K562 (cell line): Measurements from ENCODE around the gene MTSS2. TPM values are rescaled to one million over a fixed set of nuclear protein-coding genes. Genes with fewer than 3 reads are reported as not detected.

Experiments
- ELF2 ChIP-seq: fragments of 250-450 bp; sonication (Bioruptor Pico); IDR thresholded peaks from 2 replicates; pipeline ENCODE4 v1.5.0; 2021; ENCODE audit warnings: mild to moderate bottlenecking
- FOXA3 ChIP-seq, 2 experiments: fragments of 450-650 bp in 1 of 2; sonication (generic) in 1 of 2; formaldehyde crosslinking; IDR thresholded peaks in 1 of 2; conservative IDR thresholded peaks in 1 of 2; 2 replicates each; pipeline versions ENCODE4 v1.4.0 to v1.8.0; 2020 to 2022; ENCODE audit warnings: mild to moderate bottlenecking in 2 of 2, missing genetic modification reagents in 1 of 2
- GATA2 ChIP-seq: sonication (generic); formaldehyde crosslinking; IDR thresholded peaks from 2 replicates; pipeline ENCODE4 v1.4.0; 2020; ENCODE audit warnings: mild to moderate bottlenecking, missing genetic modification reagents
- GMEB1 ChIP-seq: fragments of 250-450 bp; sonication (Bioruptor Pico); IDR thresholded peaks from 2 replicates; pipeline ENCODE4 v1.4.0; 2020; ENCODE audit warnings: mild to moderate bottlenecking
- HDGF ChIP-seq: fragments of 450-650 bp; IDR thresholded peaks from 2 replicates; pipeline ENCODE4 v1.6.1; 2016
- KLF16 ChIP-seq: IDR thresholded peaks from 2 replicates; pipeline ENCODE4 v1.6.1; 2016; ENCODE audit warnings: antibody characterized with exemption
- MAFK ChIP-seq: IDR thresholded peaks from 2 replicates; pipeline ENCODE4 v1.6.1; 2011; ENCODE audit warnings: low read length, improper control_type of control experiment
- NCOA1 ChIP-seq: fragments of 450-650 bp; IDR thresholded peaks from 2 replicates; pipeline ENCODE4 v1.6.1; 2016; ENCODE audit warnings: low read depth
- SIX5 ChIP-seq, 2 experiments: IDR thresholded peaks; 2 replicates each; pipeline ENCODE4 v1.6.1; 2011; ENCODE audit warnings: low read length in 2 of 2, borderline replicate concordance in 1 of 2, low read depth in 1 of 2, mild to moderate bottlenecking in 1 of 2, moderate library complexity in 1 of 2; ENCODE audit not compliant: insufficient read depth in 1 of 2
- SMAD2 ChIP-seq: fragments of 150-350 bp; IDR thresholded peaks from 2 replicates; pipeline ENCODE4 v1.6.1; 2014; ENCODE audit warnings: low read depth, mild to moderate bottlenecking, low read length
- TBL1XR1 ChIP-seq, 2 experiments: IDR thresholded peaks; 2 replicates each; pipeline ENCODE4 v1.6.1; 2012; ENCODE audit warnings: improper control_type of control experiment in 2 of 2, low read length in 2 of 2, mild to moderate bottlenecking in 1 of 2
- TCFL5 ChIP-seq: fragments of 250-450 bp; sonication (Bioruptor Pico); conservative IDR thresholded peaks from 2 replicates; pipeline ENCODE4 v1.6.1; 2021; ENCODE audit warnings: mild to moderate bottlenecking, moderate library complexity, matching md5 sums
- XRCC5 ChIP-seq: fragments of 200-400 bp; formaldehyde crosslinking; IDR thresholded peaks from 2 replicates; pipeline ENCODE4 v1.6.1; 2017; ENCODE audit warnings: low read depth, mild to moderate bottlenecking, low read length
- ZBTB33 ChIP-seq: sonication (generic); formaldehyde crosslinking; IDR thresholded peaks from 2 replicates; pipeline ENCODE4 v1.8.1; 2023; ENCODE audit warnings: mild to moderate bottlenecking, missing genetic modification reagents
- ZKSCAN1 ChIP-seq: fragments of 150-350 bp; IDR thresholded peaks from 2 replicates; pipeline ENCODE4 v1.6.1; 2016; ENCODE audit warnings: low read depth, low read length
- ZNF263 ChIP-seq: sonication (generic); formaldehyde crosslinking; IDR thresholded peaks from 2 replicates; pipeline ENCODE4 v1.8.0; 2022; ENCODE audit warnings: mild to moderate bottlenecking, missing genetic modification reagents, borderline replicate concordance
- ZNF589 ChIP-seq: fragments of 200-800 bp; sonication (Bioruptor generic); IDR thresholded peaks from 2 replicates; pipeline ENCODE4 v1.6.1; 2016; ENCODE audit warnings: low read depth, missing genetic modification characterization, missing compliant biosample characterization
- ZNF696 ChIP-seq: fragments of 250-450 bp; sonication (Bioruptor Pico); conservative IDR thresholded peaks from 2 replicates; pipeline ENCODE4 v1.4.0; 2020; ENCODE audit warnings: mild to moderate bottlenecking, moderate library complexity
- polyA plus RNA-seq, 8 experiments: library from polyadenylated mRNA; depleted of rRNA in 4 of 8; stranded (reverse) in 5 of 8; unstranded in 3 of 8; fragments of >200 nt; fragmentation: Nextera tagmentation in 2 of 8; fragmentation: Illumina TruSeq in 1 of 8; extraction: Ambion mirVana in 2 of 8; extraction: Trizol in 1 of 8; gene quantifications; 2 replicates each; pipeline versions ENCODE4 v1.2.1 to v1.2.3, GENCODE V29; 2011 to 2014; ENCODE audit warnings: inconsistent platforms in 1 of 8, missing spikeins in 1 of 8
- total RNA-seq, 7 experiments: library from RNA; depleted of rRNA in 6 of 7; stranded (reverse); fragments of >200 nt in 6 of 7; fragmentation: Illumina TruSeq in 2 of 7; extraction: Trizol in 2 of 7; gene quantifications; 2 replicates each; pipeline versions ENCODE4 v1.2.1 to v1.2.3, GENCODE V29; 2011 to 2021; ENCODE audit warnings: low replicate concordance in 1 of 7
- TF ChIP-seq, protein P1 (sequence below): fragments of 250-450 bp; sonication (Bioruptor Pico); IDR thresholded peaks from 2 replicates; pipeline ENCODE4 v1.8.0; 2022; ENCODE audit warnings: inconsistent platforms
- TF ChIP-seq, protein P2 (sequence below): IDR thresholded peaks from 2 replicates; pipeline ENCODE4 v1.6.1; 2011; ENCODE audit warnings: borderline replicate concordance, low read depth, mild to moderate bottlenecking, moderate library complexity, low read length; ENCODE audit not compliant: insufficient read depth, poor library complexity, severe bottlenecking
- TF ChIP-seq, protein P3 (sequence below): sonication (generic); formaldehyde crosslinking; IDR thresholded peaks from 2 replicates; pipeline ENCODE4 v1.9.0; 2022; ENCODE audit warnings: mild to moderate bottlenecking, missing genetic modification reagents

MTSS2 gene
- total and polyA plus RNA-seq, 9 of the 15 experiments (the other 6 are each of a cell fraction or from before 2014, with no cell fraction given) = 0.11 to 60.3 (median 16.9) TPM

- TF ChIP-seq TBL1XR1 (IDR thresholded peaks at IDR 0.05; ENCODE audit: low read length in 2 of 2) (no peak), NCOA1 (no peak), TCFL5 (CRISPR knock-in tag) (no peak), SIX5 (IDR thresholded peaks at IDR 0.05; ENCODE audit: borderline replicate concordance in 1 of 2, insufficient read depth in 1 of 2, low read depth in 1 of 2, low read length in 2 of 2) (no peak), GMEB1 (CRISPR knock-in tag) (no peak), ELF2 (CRISPR knock-in tag) (no peak), HDGF (no peak), SMAD2 (no peak), KLF16 (no peak), MAFK (no peak), ZBTB33 (CRISPR knock-in tag) (peak; percentile 96), ZNF589 (CRISPR knock-in tag) (no peak), ZNF696 (no peak), ZKSCAN1 (no peak), FOXA3 (CRISPR knock-in tag; conservative IDR thresholded peaks at IDR 0.05 in 1 of 2, IDR thresholded peaks at IDR 0.05 in 1 of 2) (no peak), GATA2 (CRISPR knock-in tag) (no peak), XRCC5 (no peak), ZNF263 (CRISPR knock-in tag) (no peak)
- TF ChIP-seq, protein P1, sequence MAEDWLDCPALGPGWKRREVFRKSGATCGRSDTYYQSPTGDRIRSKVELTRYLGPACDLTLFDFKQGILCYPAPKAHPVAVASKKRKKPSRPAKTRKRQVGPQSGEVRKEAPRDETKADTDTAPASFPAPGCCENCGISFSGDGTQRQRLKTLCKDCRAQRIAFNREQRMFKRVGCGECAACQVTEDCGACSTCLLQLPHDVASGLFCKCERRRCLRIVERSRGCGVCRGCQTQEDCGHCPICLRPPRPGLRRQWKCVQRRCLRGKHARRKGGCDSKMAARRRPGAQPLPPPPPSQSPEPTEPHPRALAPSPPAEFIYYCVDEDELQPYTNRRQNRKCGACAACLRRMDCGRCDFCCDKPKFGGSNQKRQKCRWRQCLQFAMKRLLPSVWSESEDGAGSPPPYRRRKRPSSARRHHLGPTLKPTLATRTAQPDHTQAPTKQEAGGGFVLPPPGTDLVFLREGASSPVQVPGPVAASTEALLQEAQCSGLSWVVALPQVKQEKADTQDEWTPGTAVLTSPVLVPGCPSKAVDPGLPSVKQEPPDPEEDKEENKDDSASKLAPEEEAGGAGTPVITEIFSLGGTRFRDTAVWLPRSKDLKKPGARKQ = no peak
- TF ChIP-seq, protein P2, sequence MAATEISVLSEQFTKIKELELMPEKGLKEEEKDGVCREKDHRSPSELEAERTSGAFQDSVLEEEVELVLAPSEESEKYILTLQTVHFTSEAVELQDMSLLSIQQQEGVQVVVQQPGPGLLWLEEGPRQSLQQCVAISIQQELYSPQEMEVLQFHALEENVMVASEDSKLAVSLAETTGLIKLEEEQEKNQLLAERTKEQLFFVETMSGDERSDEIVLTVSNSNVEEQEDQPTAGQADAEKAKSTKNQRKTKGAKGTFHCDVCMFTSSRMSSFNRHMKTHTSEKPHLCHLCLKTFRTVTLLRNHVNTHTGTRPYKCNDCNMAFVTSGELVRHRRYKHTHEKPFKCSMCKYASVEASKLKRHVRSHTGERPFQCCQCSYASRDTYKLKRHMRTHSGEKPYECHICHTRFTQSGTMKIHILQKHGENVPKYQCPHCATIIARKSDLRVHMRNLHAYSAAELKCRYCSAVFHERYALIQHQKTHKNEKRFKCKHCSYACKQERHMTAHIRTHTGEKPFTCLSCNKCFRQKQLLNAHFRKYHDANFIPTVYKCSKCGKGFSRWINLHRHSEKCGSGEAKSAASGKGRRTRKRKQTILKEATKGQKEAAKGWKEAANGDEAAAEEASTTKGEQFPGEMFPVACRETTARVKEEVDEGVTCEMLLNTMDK = peak; percentile 47
- TF ChIP-seq, protein P3, sequence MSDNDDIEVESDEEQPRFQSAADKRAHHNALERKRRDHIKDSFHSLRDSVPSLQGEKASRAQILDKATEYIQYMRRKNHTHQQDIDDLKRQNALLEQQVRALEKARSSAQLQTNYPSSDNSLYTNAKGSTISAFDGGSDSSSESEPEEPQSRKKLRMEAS (CRISPR knock-in tag) = no peak
These were observed 6.0 kb downstream of the MTSS2 start (continued) for GRCh38 chr16:70679671-70680494.
